Measurements from ENCODE around the gene BBLN.
"Not testable (repeated sequence)": the region's sequence is repeated elsewhere in the genome, so short reads cannot be mapped to it uniquely, and the experiment has no call there.

Gene BBLN

GRCh38 chr9:128162215-128163026 lies 2.4 kb downstream of the BBLN start:
- DNase-seq (ENCODE audit: low read depth, low spot score), result no peak

- no peak for DNase-seq (ENCODE audit: low read depth, low spot score)
Observed at GRCh38 chr9:128163027-128163515, 3.0 kb downstream of the BBLN start.

- DNase-seq (ENCODE audit: low read depth, low spot score), result no peak
Observed at GRCh38 chr9:128163523-128164306, 3.6 kb downstream of the BBLN start.

GRCh38 chr9:128164307-128164885 lies 4.3 kb downstream of the BBLN start:
- DNase-seq (ENCODE audit: low read depth, low spot score), result no peak

- no peak for DNase-seq (ENCODE audit: low read depth, low spot score)
Observed at GRCh38 chr9:128166169-128166568, 6.1 kb downstream of the BBLN start.

GRCh38 chr9:128167209-128167608 lies 7.1 kb downstream of the BBLN start:
- DNase-seq (ENCODE audit: low read depth, low spot score), result no peak

GRCh38 chr9:128168731-128169308 lies 8.8 kb downstream of the BBLN start:
- DNase-seq (ENCODE audit: low read depth, low spot score), result no peak

GRCh38 chr9:128169492-128169891 lies 9.4 kb downstream of the BBLN start:
- DNase-seq (ENCODE audit: low read depth, low spot score), result no peak

- DNase-seq (ENCODE audit: low read depth, low spot score), result no peak
Observed at GRCh38 chr9:128169925-128170324, 9.9 kb downstream of the BBLN start.

GRCh38 chr9:128174062-128174461 lies 14.0 kb downstream of the BBLN start:
- DNase-seq (ENCODE audit: low read depth, low spot score), result no peak

GRCh38 chr9:128175102-128175563 lies 15.1 kb downstream of the BBLN start:
- DNase-seq (ENCODE audit: low read depth, low spot score), result no peak

- DNase-seq (ENCODE audit: low read depth, low spot score), result no peak
Observed at GRCh38 chr9:128175726-128176125, 15.7 kb downstream of the BBLN start.

GRCh38 chr9:128178806-128179431 lies 18.9 kb downstream of the BBLN start:
- DNase-seq (ENCODE audit: low read depth, low spot score), result no peak

GRCh38 chr9:128180001-128180400 lies 19.9 kb downstream of the BBLN start:
- no peak for DNase-seq (ENCODE audit: low read depth, low spot score)

- no peak for DNase-seq (ENCODE audit: low read depth, low spot score)
Observed at GRCh38 chr9:128180447-128180846, 20.4 kb downstream of the BBLN start.

- DNase-seq (ENCODE audit: low read depth, low spot score), result not testable (repeated sequence)
Observed at GRCh38 chr9:128181480-128181879, 21.4 kb downstream of the BBLN start.

- DNase-seq (ENCODE audit: low read depth, low spot score), result no peak
Observed at GRCh38 chr9:128182893-128183588, 23.0 kb downstream of the BBLN start.

GRCh38 chr9:128185979-128186965 lies 26.2 kb downstream of the BBLN start:
- no peak for DNase-seq (ENCODE audit: low read depth, low spot score)

- DNase-seq (ENCODE audit: low read depth, low spot score), result no peak
Observed at GRCh38 chr9:128187361-128187760, 27.3 kb downstream of the BBLN start.

- DNase-seq (ENCODE audit: low read depth, low spot score), result no peak
Observed at GRCh38 chr9:128188209-128188608, 28.1 kb downstream of the BBLN start.

Data from iPS DF 19.7 (cell line).